ENCODE results near the gene SMC6.
A peak's percentile ranks its signal among the peaks of the same experiment; 100 is the strongest.

SMC6 gene

GRCh38 chr2:17648581-17648980, 105.0 kb downstream of the SMC6 start:
- DNase-seq = no peak

GRCh38 chr2:17646838-17647701, 106.5 kb downstream of the SMC6 start:
- DNase-seq = no peak

DNA sequence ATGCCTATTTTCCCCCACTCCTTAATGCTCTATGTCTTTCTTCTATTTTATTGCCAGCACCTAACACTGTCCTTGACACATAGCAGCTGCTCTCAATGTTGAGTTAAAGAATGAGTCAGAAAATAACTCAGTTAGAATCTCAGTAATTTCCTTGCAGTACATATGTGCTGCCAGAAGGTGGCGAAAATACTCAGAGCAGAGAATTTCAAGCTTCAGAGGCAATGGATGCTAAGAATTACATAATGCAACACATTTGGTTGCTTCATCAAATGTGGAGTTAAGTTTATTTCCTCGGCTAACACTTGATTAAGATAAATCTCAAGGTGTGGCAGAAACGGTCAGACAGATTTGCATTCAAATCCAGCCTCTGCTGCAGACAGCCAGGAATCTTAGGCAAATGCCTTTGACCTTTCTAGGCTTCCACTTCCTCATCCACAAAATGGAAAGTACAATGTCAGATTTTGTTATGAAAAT, 107.5 kb downstream of the SMC6 start:
- peak; percentile 85 for DNase-seq

DNA sequence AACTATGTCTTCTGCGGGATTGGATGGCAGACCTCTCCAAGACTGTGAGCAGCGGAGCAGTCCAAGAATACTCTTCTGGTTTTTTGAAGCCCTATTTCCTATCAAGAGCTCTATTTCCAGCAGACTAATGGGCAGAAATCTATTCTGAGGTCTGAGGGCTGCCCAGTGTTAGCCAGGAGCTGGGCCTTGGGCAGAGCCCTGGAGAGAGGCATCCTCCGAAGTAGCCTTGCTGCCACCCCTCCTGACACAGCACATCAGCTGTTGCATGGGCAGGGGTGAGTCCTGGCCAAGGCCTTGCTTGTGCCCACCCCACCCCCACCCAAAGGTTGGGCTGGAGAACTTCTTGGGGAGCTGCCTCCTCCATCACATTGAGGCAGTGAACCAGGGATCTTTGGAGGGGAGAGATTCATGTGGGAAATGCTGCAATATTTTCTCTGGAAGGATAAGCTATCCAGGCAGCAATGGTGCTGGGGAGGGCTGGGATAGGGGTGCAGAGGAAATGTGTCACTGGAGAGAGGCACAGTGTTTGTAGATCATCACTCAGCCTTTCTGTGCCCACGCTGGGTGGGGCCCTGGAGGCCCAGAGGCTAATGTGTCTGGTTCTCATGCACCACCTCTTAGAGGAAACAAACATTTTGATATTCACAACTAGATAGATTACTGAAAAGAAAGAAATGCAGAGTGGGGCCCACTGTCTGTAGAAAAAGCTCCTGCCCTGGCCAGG, 108.5 kb downstream of the SMC6 start:
- no peak for DNase-seq

DNA sequence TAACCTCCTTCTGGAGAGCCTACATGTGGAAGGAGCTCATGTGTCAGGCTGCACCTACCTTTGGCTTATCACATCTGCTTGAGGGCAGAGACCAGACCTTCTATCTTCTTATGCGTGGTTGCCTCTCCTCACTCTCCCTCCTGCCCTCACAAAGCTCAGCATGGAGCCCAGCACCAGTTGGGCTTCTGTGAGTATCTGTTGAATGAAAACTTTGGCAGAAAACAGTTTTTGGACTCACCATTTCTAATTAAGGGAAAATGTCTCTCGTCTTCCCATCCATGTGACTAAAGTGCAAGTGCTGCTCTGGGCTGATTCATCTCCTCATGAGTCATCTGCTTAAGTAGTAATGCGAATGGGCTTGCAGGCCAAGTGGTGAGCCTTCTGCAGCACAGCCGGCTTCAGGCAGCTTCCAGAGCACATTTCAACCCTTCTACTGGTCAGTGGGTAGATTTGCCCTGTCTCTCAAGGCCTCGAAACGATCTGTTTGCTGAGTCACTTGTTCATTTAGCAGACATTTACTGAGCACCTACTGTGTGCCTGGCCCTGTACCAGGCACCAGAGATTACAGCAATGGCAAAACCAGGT, 110.5 kb downstream of the SMC6 start:
- DNase-seq = peak; percentile 92

GRCh38 chr2:17640406-17640805, 113.2 kb downstream of the SMC6 start:
- DNase-seq = no peak

- no peak for DNase-seq
These were observed 115.3 kb downstream of the SMC6 start for GRCh38 chr2:17638196-17638743.

DNA sequence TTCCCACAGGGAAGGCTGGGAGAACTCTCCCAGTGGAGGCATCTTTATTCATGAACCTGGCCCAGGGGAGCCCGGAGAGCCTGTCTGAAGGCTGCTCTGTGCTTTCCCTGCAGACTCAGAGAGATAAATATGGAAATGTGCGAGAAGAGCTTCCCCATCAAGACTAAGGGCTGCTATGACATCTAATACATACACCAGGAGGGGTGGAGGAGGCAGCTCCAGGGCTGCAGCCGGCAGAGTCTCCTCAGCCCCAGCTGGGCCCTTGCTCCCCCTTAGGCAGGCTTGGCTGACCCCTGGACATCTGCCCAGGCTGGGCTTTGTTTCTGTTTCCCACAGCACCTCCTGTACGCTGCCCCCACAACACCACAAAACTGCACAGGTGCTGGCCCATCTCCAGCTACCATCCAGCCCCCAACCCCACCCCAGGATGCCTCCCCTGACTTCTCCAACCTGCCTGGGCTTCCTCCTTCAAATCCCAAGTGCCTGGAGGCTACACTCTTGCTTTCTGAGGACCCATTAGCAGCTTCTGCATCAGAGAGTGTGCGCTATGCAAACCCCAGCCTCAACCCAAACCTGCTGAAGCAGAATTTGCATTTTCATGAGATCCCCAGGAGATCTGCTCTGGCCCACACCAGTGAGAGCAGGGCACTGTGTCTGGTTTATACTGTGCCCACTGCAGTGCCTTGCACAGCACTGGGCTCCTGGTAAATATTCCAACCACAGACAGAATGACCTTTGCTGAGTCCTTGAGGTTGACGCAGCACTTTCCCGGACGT, 116.3 kb downstream of the SMC6 start:
- no peak for DNase-seq

DNA sequence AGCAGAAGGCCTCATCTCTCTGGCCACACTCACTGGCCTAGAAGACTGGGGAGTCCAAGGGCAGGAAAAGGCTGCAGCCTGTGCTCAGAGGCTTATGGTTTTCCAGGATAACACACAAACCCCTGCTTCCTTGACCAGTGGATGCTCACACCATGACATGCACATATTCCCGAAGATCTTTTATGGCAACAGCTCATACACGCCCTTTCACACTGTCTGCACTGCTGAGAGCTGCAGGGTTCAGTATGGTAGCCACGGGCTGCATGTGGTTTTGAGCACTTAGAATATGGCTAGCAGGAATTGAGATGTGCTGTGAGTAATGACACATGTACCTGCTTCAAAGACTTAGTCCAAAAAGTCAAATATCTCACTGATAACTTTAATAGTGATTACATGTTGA, 117.4 kb downstream of the SMC6 start:
- DNase-seq = no peak

- no peak for DNase-seq
These were observed 118.6 kb downstream of the SMC6 start for GRCh38 chr2:17634997-17635396.

GRCh38 chr2:17630089-17630488, 123.5 kb downstream of the SMC6 start:
- no peak for DNase-seq

- no peak for DNase-seq
These were observed 125.0 kb downstream of the SMC6 start for GRCh38 chr2:17628349-17629261.

GRCh38 chr2:17627434-17627833, 126.2 kb downstream of the SMC6 start:
- no peak for DNase-seq

GRCh38 chr2:17626986-17627385, 126.6 kb downstream of the SMC6 start:
- DNase-seq = no peak

- DNase-seq = no peak
These were observed 128.2 kb downstream of the SMC6 start for GRCh38 chr2:17625446-17625845.

DNA sequence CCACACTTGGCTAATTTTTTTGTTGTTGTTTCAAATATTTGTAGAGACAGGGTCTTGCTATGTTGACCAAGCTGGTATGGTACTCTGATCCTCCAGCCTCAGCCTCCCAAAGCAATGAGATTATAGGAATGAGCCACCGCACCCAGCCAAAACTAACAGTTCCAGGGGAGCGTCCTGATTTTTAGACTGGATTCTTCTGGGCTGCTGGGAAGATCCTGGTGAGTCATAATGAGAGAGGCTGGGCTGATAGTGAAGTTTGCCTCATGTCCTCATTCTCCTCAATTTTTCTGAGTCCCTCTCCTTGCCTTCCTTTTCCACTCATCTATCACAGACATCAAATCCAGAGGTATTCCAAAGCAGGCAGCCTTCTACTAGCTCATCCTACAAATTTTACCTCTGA, 131.8 kb downstream of the SMC6 start:
- peak; percentile 82 for DNase-seq

GRCh38 chr2:17620841-17621240, 132.8 kb downstream of the SMC6 start:
- DNase-seq = peak; percentile 39

GRCh38 chr2:17620280-17620679, 133.3 kb downstream of the SMC6 start:
- DNase-seq = peak; percentile 50

DNA sequence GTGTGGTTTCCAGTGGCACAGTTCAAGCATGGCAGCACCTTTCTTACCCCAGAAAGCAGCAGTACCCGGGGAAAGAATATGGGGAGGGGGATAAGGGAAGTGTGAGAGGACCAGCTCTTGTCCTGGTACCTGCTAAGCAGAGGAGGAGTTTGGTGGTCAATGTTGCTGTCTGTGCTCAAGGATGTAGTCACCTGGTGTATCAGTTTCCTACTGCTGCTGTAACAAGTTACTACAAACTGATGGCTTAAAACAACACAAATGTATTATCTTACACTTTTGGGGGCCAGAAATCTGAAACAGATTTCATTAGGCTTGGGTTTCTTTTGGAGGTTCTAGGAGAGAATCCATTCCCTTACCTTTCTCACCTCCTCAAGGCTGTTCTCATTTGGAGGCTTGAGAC, 135.7 kb downstream of the SMC6 start:
- no peak for DNase-seq

DNA sequence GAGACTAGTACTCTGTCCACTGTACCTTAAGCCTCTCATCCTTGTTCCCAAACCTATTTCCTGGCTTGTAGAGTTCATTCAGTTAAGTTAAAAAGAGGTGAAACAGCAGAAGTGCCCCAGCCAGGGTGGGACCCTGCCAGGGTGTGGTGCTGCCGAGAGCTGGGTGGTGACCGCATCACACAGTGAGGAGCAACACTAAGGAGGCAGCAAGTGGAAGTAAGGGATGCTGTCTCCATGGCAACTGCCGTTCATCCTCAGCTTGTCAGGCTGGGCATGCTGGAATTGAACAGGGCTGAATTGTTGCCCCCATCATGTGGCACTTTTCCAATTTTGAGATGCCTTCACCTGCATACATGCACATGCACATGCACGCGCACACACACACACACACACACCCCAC, 136.1 kb downstream of the SMC6 start:
- DNase-seq = no peak

DNA sequence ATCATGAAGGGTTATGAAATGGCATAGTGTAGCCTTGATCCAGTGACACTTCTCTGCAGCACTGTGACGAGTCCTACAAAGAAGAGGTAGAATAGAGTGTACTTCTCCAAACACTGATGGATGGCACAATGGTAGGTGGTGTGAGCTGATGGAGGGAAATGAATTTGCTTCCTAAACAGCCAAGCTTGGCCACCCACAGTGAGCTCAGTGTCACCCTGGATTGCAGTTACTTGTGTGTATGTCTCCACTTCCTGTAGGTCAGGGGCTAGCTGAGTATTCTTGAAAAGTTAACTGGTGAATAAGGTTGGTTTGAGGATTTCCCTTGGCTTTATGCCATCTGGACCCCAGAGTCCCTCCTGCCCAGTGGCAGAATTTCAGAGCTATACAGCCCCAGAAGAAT, 137.2 kb downstream of the SMC6 start:
- no peak for DNase-seq
